ENCODE measurements around the gene CLEC2D.
"Not testable (repeated sequence)": the region's sequence is repeated elsewhere in the genome, so short reads cannot be mapped to it uniquely, and the experiment has no call there.

The CLEC2D gene

GRCh38 chr12:9700606-9700956, 31.1 kb downstream of the CLEC2D start:
- Histone ChIP-seq H3K9ac (ENCODE audit: low read depth, low read length) (no peak overlapping the region), H3K4me3 (ENCODE audit: low read depth, low read length) (no peak overlapping the region), H3K27ac (ENCODE audit: low read depth, low read length) (no peak overlapping the region), H3K4me1 (ENCODE audit: control insufficient read depth, insufficient read depth, low read length) (no peaks in the 10 kb centered on the region), H3K36me3 (ENCODE audit: control insufficient read depth, insufficient read depth, low read length) (no peaks in the 10 kb centered on the region), H3K27me3 (ENCODE audit: control insufficient read depth, insufficient read depth, low read length) (no peaks in the 10 kb centered on the region), H3K9me3 (ENCODE audit: control insufficient read depth, insufficient read depth, low read length) (peaks cover 12% of the 10 kb centered on the region; the same call in 1 of the 2 replicates)

DNA sequence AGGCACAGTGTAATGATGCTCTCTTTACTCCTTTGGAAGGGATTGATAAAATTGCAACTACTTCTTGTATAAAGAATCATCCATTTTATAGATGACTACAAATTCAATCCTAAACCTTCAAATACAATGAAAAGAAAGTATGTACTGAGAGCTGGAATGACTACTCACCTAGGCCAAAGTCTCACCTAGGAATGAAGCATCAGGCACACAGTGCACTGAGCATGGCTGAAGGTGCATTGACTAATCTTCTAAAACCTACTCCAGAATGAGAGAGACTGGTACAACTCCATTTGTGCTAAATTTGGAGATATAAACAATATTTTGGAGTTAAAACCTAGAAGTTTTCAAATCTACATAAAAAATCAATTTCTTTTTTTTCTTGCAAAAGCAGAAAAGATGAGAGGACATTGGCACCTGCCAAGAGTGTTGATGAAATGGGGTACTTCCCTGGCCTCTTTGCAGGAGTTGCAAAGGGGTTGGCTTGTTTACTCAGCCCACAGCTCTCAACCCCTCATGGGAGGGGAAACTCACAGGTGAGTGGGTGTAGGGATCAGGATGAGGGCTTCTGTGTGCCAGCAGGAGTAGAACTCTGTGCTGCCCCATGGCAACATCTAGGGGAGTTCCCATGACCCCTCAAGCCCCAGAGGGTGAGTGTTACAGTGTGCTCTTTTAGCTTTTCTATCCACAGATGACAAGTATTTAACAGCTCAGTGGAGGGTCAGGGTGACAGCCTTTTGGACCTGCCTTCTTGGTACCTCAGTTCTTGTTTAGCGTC, 32.1 kb downstream of the CLEC2D start:
- no peaks in the 10 kb centered on the region for H3K4me1 ChIP-seq (ENCODE audit: control insufficient read depth, insufficient read depth, low read length)
- no peak overlapping the region for H3K4me3 ChIP-seq (ENCODE audit: low read depth, low read length)
- no peaks in the 10 kb centered on the region for H3K36me3 ChIP-seq (ENCODE audit: control insufficient read depth, insufficient read depth, low read length)
- H3K27me3 ChIP-seq (ENCODE audit: control insufficient read depth, insufficient read depth, low read length), result no peaks in the 10 kb centered on the region
- no peak overlapping the region for H3K9ac ChIP-seq (ENCODE audit: low read depth, low read length)
- H3K9me3 ChIP-seq (ENCODE audit: control insufficient read depth, insufficient read depth, low read length), result peaks cover 12% of the 10 kb centered on the region; the same call in 1 of the 2 replicates
- no peak overlapping the region for H3K27ac ChIP-seq (ENCODE audit: low read depth, low read length)

DNA sequence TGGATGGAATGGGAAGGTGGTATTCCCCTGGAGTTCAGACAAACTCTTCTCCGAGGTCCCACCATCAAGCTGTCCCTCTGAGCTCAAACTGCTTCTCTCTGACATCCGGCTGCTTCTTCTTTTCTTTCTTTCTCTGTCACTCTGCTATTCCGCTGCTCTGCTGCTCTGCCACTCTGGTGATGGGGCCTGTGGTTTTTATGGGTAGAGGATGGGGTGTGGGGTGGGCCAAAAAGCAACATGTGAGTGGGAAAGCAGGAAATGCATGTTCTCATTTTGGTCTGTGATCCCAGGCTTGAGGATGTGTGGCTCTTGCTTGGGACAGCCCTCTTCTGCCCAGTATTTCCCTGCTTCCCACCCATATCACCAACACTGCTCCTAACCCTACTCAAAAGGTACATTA, 32.7 kb downstream of the CLEC2D start:
- peaks cover 12% of the 10 kb centered on the region; the same call in 1 of the 2 replicates for H3K9me3 ChIP-seq (ENCODE audit: control insufficient read depth, insufficient read depth, low read length)
- no peak overlapping the region for H3K27ac ChIP-seq (ENCODE audit: low read depth, low read length)
- H3K4me3 ChIP-seq (ENCODE audit: low read depth, low read length), result no peak overlapping the region
- no peaks in the 10 kb centered on the region for H3K36me3 ChIP-seq (ENCODE audit: control insufficient read depth, insufficient read depth, low read length)
- no peak overlapping the region for H3K9ac ChIP-seq (ENCODE audit: low read depth, low read length)
- no peaks in the 10 kb centered on the region for H3K4me1 ChIP-seq (ENCODE audit: control insufficient read depth, insufficient read depth, low read length)
- H3K27me3 ChIP-seq (ENCODE audit: control insufficient read depth, insufficient read depth, low read length), result no peaks in the 10 kb centered on the region

DNA sequence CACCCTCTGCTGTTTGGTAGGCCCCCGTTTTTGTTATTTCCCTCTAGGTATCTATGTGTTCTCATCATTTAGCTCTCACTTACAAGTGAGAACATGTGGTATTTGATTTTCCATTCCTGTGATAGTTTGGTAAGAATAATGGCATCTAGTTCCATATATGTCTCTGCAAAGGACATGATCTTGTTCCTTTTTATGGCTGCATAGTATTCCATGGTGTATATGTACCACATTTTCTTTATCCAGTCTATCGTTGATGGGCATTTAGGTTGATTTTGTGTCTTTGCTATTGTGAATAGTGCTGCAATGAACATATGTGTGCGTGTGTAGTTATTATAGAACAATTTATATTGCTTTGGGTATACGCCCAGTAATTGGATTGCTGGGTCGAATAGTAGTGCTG, 35.0 kb downstream of the CLEC2D start:
- H3K27me3 ChIP-seq (ENCODE audit: control insufficient read depth, insufficient read depth, low read length); H3K9ac ChIP-seq (ENCODE audit: low read depth, low read length); H3K4me3 ChIP-seq (ENCODE audit: low read depth, low read length); H3K27ac ChIP-seq (ENCODE audit: low read depth, low read length); H3K36me3 ChIP-seq (ENCODE audit: control insufficient read depth, insufficient read depth, low read length); H3K9me3 ChIP-seq (ENCODE audit: control insufficient read depth, insufficient read depth, low read length); H3K4me1 ChIP-seq (ENCODE audit: control insufficient read depth, insufficient read depth, low read length): not testable (repeated sequence)

DNA sequence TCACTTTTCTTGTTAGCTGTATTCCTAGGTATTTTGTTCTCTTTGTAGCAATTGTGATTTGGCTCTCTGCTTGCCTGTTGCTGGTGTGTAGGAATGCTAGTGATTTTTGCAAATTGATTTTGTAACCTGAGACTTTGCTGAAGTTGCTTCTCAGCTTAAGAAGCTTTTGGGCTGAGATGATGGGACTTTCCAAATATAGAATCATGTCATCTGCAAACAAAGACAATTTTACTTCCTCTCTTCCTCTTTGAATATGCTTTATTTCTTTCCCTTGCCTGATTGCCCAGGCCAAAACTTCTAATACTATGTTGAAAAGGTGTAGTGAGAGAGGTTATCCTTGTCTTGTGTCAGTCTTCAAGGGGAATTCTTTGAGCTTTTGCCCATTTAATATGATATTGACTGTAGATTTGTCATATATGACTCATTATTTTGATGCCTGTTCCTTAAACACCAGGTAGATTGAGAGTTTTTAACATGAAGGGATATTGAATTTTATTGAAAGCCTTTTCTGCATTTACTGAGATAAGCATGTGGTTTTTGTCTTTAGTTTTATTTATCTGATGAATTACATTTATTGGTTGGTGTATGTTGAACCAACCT, 36.7 kb downstream of the CLEC2D start:
- Histone ChIP-seq H3K27me3 (ENCODE audit: control insufficient read depth, insufficient read depth, low read length) (no peaks in the 10 kb centered on the region), H3K4me3 (ENCODE audit: low read depth, low read length) (no peak overlapping the region), H3K27ac (ENCODE audit: low read depth, low read length) (no peak overlapping the region), H3K4me1 (ENCODE audit: control insufficient read depth, insufficient read depth, low read length) (no peaks in the 10 kb centered on the region), H3K9me3 (ENCODE audit: control insufficient read depth, insufficient read depth, low read length) (no peaks in the 10 kb centered on the region), H3K36me3 (ENCODE audit: control insufficient read depth, insufficient read depth, low read length) (no peaks in the 10 kb centered on the region), H3K9ac (ENCODE audit: low read depth, low read length) (no peak overlapping the region)

DNA sequence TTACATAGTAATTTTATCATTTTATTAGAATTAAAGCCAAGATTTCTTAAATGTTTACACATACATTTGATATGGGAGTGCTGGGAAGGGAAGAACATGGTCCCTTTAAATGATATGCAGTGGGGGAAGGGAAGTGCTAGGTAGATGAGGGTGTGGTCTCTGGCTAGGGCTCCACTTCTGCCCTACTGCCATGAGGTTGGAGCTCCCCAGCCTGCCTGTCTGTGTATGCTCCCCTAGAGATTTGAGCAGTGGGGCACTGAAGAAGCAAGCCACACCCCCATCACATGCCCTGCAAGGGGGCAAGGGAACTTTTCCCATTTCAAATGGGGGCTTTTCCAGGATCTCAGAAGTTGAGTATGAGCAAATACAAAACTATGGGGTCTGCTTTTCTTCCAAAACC, 37.8 kb downstream of the CLEC2D start:
- Histone ChIP-seq H3K27ac (ENCODE audit: low read depth, low read length) (no peak overlapping the region), H3K4me1 (ENCODE audit: control insufficient read depth, insufficient read depth, low read length) (0 out of 2 replicates have a peak, but pooled peaks cover 3% of the 10 kb centered on the region), H3K9ac (ENCODE audit: low read depth, low read length) (no peak overlapping the region)

DNA sequence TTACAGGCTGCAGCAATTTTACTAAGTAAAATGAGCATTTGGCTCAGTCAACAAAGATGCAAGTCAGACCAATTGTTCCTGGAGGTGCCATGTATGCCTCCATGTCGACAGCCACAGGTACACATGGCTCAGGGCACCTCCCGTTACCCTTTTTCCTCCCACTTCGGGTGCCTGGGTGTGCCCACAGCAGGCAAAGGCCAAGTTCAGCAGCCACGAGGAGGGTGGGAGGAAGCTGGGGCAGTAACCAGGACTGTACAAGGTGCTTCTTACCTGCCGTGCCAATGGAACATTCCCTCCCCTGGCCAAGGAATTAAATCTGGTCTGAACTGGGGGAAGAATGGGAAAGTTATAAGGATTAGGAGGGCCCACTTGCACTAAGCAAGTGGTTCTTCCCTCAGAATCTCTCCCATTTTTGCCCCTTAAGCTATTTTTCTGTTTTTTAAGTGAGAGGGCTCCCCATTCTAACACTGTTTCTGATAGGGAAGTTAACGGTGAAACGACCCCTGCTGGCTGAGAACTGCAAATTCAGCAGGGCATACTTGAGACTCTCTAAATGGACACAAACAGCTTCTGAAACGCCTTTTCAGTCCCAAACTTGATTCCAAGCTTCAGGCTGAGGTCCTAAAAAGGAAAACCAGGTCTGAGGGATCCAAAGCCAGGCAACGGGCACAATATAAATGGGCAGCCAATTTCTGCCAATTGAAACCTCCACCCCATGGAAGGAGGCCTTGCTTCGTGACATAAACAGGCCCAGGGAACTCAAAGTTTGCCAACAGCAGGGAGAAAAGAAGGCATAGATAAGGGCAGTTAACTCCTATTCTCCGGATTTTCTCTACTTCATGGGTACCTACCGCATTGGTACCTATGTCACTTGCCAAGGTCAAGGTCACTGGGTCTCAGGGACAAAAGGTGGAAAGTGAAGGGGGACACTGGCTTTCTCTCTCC, 38.6 kb downstream of the CLEC2D start:
- H3K9me3 ChIP-seq (ENCODE audit: control insufficient read depth, insufficient read depth, low read length), result no peaks in the 10 kb centered on the region
- H3K9ac ChIP-seq (ENCODE audit: low read depth, low read length), result no peak overlapping the region

More for the DNA sequence above, 37.8 kb downstream of the CLEC2D start:
- Histone ChIP-seq H3K4me3 (ENCODE audit: low read depth, low read length) (no peak overlapping the region), H3K9me3 (ENCODE audit: control insufficient read depth, insufficient read depth, low read length) (no peaks in the 10 kb centered on the region), H3K27me3 (ENCODE audit: control insufficient read depth, insufficient read depth, low read length) (no peaks in the 10 kb centered on the region), H3K36me3 (ENCODE audit: control insufficient read depth, insufficient read depth, low read length) (no peaks in the 10 kb centered on the region)

DNA sequence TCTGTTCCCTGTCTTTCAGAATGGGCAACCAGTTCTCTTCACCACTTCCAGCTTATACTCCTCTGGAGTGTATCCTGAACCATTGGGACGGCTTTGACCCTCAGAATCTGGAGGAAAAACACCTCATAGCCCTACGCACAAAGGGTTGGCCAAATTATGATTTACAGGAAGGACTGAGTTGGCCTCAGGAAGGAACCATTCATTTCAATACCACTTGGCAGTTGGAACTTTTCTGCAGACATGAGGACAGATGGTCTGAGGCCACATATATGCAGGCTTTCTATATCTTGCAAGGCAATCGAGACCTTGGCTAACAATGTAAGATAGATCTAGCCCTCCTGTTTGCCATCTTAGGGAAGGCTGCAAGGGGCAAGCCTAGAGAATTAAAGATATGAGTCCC, 39.3 kb downstream of the CLEC2D start:
- 0 out of 2 replicates have a peak, but pooled peaks cover 3% of the 10 kb centered on the region for H3K4me1 ChIP-seq (ENCODE audit: control insufficient read depth, insufficient read depth, low read length)

More for the DNA sequence above, 38.6 kb downstream of the CLEC2D start:
- Histone ChIP-seq H3K27me3 (ENCODE audit: control insufficient read depth, insufficient read depth, low read length) (no peaks in the 10 kb centered on the region), H3K27ac (ENCODE audit: low read depth, low read length) (no peak overlapping the region), H3K36me3 (ENCODE audit: control insufficient read depth, insufficient read depth, low read length) (no peaks in the 10 kb centered on the region), H3K4me1 (ENCODE audit: control insufficient read depth, insufficient read depth, low read length) (0 out of 2 replicates have a peak, but pooled peaks cover 3% of the 10 kb centered on the region), H3K4me3 (ENCODE audit: low read depth, low read length) (no peak overlapping the region)

DNA sequence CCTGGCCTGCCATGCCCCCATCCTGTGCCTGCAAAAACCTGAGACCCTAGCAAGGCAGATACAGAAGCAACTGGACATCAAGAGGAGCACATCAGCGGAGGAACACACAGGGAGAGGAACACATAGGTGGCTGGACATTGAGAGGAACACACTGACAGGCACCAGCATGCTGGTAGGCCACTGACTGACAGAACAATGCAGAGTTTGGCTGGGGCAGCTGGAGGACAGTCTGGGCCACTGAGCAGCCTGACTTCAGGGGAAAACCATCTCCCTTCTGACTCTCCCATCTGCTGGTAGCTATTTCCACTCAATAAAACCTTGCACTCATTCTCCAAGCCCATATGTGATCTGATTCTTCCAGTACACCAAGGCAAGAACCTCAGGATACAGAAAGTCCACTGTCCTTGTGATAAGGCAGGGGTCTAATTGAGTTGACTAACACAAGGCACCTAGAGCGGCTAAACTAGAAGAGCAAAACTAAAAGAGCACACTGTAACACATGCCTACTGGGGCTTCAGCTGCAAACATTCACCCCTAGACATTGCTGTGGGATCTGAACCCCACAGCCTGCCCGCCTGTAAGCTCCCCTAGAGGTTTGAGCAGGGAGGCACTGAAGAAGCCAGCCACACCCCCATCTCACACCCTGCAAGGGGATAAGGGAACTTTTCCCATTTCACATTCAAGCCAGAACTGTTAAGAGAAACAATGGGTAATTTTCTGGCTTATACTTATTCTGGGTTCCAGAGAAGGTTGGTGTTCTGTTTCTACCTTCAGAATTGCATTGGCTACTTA, 41.3 kb downstream of the CLEC2D start:
- H3K9me3 ChIP-seq (ENCODE audit: control insufficient read depth, insufficient read depth, low read length), result no peaks in the 10 kb centered on the region
- no peak overlapping the region for H3K27ac ChIP-seq (ENCODE audit: low read depth, low read length)
- no peaks in the 10 kb centered on the region for H3K36me3 ChIP-seq (ENCODE audit: control insufficient read depth, insufficient read depth, low read length)
- H3K4me3 ChIP-seq (ENCODE audit: low read depth, low read length), result no peak overlapping the region
- no peaks in the 10 kb centered on the region for H3K27me3 ChIP-seq (ENCODE audit: control insufficient read depth, insufficient read depth, low read length)
- 0 out of 2 replicates have a peak, but pooled peaks cover 3% of the 10 kb centered on the region for H3K4me1 ChIP-seq (ENCODE audit: control insufficient read depth, insufficient read depth, low read length)
- H3K9ac ChIP-seq (ENCODE audit: low read depth, low read length), result no peak overlapping the region

More for the DNA sequence above, 39.3 kb downstream of the CLEC2D start:
- no peaks in the 10 kb centered on the region for H3K27me3 ChIP-seq (ENCODE audit: control insufficient read depth, insufficient read depth, low read length)
- H3K4me3 ChIP-seq (ENCODE audit: low read depth, low read length), result no peak overlapping the region
- no peak overlapping the region for H3K27ac ChIP-seq (ENCODE audit: low read depth, low read length)
- no peak overlapping the region for H3K9ac ChIP-seq (ENCODE audit: low read depth, low read length)
- H3K36me3 ChIP-seq (ENCODE audit: control insufficient read depth, insufficient read depth, low read length), result no peaks in the 10 kb centered on the region
- no peaks in the 10 kb centered on the region for H3K9me3 ChIP-seq (ENCODE audit: control insufficient read depth, insufficient read depth, low read length)

DNA sequence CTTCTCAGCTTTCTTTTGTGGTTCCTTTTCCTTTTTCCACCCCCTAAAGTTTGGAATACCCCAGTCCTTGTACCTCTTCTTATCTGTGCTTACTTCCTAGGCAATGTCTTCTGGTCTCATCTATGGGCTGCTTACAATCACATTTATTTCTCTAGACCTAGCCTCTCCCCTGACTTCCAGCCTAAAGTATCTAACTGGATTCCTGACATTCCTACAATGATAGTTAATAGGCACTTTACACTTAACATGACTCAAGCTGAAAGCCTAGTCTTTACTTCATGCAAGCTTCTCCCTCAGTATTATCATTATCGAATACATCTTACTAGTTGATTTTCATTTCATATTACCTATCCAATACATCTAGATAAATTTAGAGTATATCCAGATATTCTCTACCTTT, 42.2 kb downstream of the CLEC2D start:
- Histone ChIP-seq H3K4me3 (ENCODE audit: low read depth, low read length) (no peak overlapping the region), H3K4me1 (ENCODE audit: control insufficient read depth, insufficient read depth, low read length) (0 out of 2 replicates have a peak, but pooled peaks cover 3% of the 10 kb centered on the region), H3K36me3 (ENCODE audit: control insufficient read depth, insufficient read depth, low read length) (no peaks in the 10 kb centered on the region), H3K27ac (ENCODE audit: low read depth, low read length) (no peak overlapping the region), H3K9me3 (ENCODE audit: control insufficient read depth, insufficient read depth, low read length) (no peaks in the 10 kb centered on the region), H3K27me3 (ENCODE audit: control insufficient read depth, insufficient read depth, low read length) (no peaks in the 10 kb centered on the region), H3K9ac (ENCODE audit: low read depth, low read length) (no peak overlapping the region)

Measured in HUES48 (cell line).